ENCODE measurements around the gene SMPD3. TPM values are rescaled to one million over a fixed set of nuclear protein-coding genes. Genes with fewer than 3 reads are reported as not detected.

The SMPD3 gene
- total RNA-seq, 4 donors from 2014 or later, result 0.20 to 3.3 (median 0.63) TPM

DNA sequence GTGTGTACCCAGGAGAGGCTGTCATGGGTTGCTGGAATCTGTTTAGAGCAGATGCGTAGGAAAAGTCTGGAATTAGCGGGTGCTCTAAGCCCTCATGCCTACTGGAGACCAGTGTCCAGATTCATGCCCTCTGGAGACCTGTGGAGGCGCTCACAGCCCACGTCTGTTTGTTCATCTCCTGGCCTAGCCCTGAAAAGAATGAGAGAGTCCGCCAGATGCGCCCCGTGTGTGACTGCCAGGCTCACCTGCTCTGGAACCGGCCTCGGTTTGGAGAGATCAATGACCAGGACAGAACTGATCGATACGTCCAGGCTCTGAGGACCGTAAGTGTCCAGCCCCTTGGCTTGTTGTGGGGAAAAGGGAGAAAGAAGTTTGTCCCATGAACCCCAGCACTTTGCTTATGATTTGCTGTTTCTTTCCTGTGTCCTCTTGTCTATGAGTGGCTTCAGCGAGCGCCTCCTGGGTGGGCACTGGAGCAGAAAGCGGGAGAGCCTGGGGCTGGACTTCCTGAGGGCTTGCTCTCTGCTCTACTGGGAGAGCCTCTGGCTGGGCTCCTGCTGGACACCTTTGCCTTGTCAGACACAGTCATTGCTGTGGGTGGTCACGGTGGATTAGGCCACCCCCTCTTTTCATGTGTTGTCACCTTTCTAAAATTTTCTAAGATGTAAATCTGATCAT, 102.2 kb downstream of the SMPD3 start:
- H3K27ac ChIP-seq, result no peak overlapping the region
- peaks cover 0 to 4% (median 0%) of the 10 kb centered on the region in 4 donors for H3K4me1 ChIP-seq
- no peak overlapping the region for H3K4me3 ChIP-seq
- 90 to 98% methylated on average over 16 of the region's 16 CpGs for WGBS, 2 donors
- peaks cover 0 to 94% (median 8%) of the 10 kb centered on the region in 3 donors for H3K36me3 ChIP-seq
- H3K27me3 ChIP-seq, result no peaks in the 10 kb centered on the region
- no peak for DNase-seq (ENCODE audit: low spot score in 2 of 2)
- H3K9me3 ChIP-seq, result no peaks in the 10 kb centered on the region
- TF ChIP-seq POLR2A (IDR thresholded peaks at IDR 0.05), result no peak
- TF ChIP-seq EP300 (IDR thresholded peaks at IDR 0.05), result no peak
- TF ChIP-seq, protein P1, sequence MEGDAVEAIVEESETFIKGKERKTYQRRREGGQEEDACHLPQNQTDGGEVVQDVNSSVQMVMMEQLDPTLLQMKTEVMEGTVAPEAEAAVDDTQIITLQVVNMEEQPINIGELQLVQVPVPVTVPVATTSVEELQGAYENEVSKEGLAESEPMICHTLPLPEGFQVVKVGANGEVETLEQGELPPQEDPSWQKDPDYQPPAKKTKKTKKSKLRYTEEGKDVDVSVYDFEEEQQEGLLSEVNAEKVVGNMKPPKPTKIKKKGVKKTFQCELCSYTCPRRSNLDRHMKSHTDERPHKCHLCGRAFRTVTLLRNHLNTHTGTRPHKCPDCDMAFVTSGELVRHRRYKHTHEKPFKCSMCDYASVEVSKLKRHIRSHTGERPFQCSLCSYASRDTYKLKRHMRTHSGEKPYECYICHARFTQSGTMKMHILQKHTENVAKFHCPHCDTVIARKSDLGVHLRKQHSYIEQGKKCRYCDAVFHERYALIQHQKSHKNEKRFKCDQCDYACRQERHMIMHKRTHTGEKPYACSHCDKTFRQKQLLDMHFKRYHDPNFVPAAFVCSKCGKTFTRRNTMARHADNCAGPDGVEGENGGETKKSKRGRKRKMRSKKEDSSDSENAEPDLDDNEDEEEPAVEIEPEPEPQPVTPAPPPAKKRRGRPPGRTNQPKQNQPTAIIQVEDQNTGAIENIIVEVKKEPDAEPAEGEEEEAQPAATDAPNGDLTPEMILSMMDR (IDR thresholded peaks at IDR 0.05), result no peak

DNA sequence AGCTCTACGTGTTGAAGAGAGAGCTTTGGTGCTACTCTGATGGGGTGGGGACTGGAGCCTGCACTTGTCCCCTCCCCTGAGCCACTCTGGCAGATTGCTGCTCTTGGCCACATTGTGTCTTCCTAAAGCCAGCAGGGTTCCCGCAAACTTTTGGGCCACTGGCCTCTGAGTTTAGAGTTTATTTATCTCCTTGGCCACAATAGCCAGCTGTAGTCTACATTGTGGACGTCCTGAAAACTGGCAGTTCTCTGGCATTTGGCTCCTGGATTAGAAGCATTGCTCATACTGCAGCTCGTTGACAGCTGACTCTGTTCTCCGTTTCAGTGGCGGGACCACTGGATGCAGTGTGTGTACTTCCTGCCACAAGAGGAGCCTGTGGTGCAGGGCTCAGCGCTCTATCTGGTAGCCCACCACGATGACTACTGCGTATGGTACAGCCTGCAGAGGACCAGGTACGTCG, 102.9 kb downstream of the SMPD3 start:
- peaks cover 0 to 94% (median 8%) of the 10 kb centered on the region in 3 donors for H3K36me3 ChIP-seq
- DNase-seq (ENCODE audit: low spot score in 2 of 2), result no peak

DNA sequence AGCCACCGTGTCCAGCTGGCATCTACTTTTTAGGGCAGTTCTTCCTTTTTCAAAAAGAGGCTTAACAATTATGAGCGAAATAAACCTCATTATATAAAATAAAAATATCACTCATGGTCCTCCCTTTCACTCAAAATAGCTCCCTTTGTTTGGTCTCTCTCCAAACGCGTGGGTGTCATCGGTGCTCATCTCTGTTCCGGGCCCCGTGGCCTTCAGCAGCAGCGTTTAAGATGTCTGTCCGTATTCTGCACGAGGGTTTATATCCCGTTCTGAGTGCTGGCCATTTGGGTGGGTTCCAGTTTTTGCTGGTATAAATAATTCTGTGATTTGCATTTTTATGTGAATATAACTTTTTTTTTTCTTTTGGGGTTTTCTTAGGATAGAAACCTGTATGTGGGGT, 104.1 kb downstream of the SMPD3 start:
- H3K4me3 ChIP-seq, result no peak overlapping the region
- peaks cover 0 to 4% (median 0%) of the 10 kb centered on the region in 4 donors for H3K4me1 ChIP-seq
- H3K36me3 ChIP-seq, result peaks cover 0 to 94% (median 15%) of the 10 kb centered on the region in 3 donors
- no peaks in the 10 kb centered on the region for H3K9me3 ChIP-seq
- 48 to 64% methylated on average over 11 of the region's 11 CpGs for WGBS, 2 donors
- no peak for DNase-seq (ENCODE audit: low spot score in 2 of 2)
- TF ChIP-seq POLR2A (IDR thresholded peaks at IDR 0.05) (no peak), EP300 (IDR thresholded peaks at IDR 0.05) (no peak)
- TF ChIP-seq, protein P1 (IDR thresholded peaks at IDR 0.05), result no peak
- H3K27ac ChIP-seq, result no peak overlapping the region
- H3K27me3 ChIP-seq, result no peaks in the 10 kb centered on the region

More for the DNA sequence above, 102.9 kb downstream of the SMPD3 start:
- no peaks in the 10 kb centered on the region for H3K9me3 ChIP-seq
- H3K4me1 ChIP-seq, result peaks cover 0 to 4% (median 0%) of the 10 kb centered on the region in 4 donors
- TF ChIP-seq, protein P1 (IDR thresholded peaks at IDR 0.05), result no peak
- no peak for TF ChIP-seq EP300 (IDR thresholded peaks at IDR 0.05)
- no peak for TF ChIP-seq POLR2A (IDR thresholded peaks at IDR 0.05)
- H3K27ac ChIP-seq, result no peak overlapping the region
- no peak overlapping the region for H3K4me3 ChIP-seq
- 77 to 80% methylated on average over 11 of the region's 11 CpGs for WGBS, 2 donors
- no peaks in the 10 kb centered on the region for H3K27me3 ChIP-seq

DNA sequence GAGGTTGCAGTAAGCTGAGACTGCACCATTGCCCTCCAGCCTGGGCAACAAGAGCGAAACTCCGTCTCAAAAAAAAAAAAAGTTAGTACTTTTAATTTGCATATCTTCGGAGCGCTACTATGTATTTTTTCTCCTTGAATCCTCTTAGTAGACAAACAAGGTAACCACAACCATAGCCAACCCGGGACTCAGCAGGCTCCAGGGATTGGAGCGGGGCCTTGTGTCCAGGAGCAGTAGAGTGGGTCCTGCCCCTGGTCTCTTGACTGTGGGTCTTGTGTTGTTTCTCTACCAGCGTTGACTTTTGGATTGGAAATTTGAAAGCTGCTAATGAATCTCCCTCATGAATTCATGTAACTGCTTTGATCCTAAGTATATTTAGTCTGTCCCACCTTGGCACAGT, 105.2 kb downstream of the SMPD3 start:
- DNase-seq (ENCODE audit: low spot score in 2 of 2), result no peak
- H3K36me3 ChIP-seq, result peaks cover 0 to 94% (median 19%) of the 10 kb centered on the region in 3 donors
- WGBS, 2 donors, result 91 to 93% methylated on average over 7 of the region's 7 CpGs
- no peak for TF ChIP-seq EP300 (IDR thresholded peaks at IDR 0.05)
- no peak for TF ChIP-seq POLR2A (IDR thresholded peaks at IDR 0.05)
- TF ChIP-seq, protein P1 (IDR thresholded peaks at IDR 0.05), result no peak
- no peaks in the 10 kb centered on the region for H3K27me3 ChIP-seq
- H3K4me3 ChIP-seq, result no peak overlapping the region
- no peaks in the 10 kb centered on the region for H3K9me3 ChIP-seq
- no peak overlapping the region for H3K27ac ChIP-seq
- peaks cover 0 to 4% (median 0%) of the 10 kb centered on the region in 4 donors for H3K4me1 ChIP-seq

DNA sequence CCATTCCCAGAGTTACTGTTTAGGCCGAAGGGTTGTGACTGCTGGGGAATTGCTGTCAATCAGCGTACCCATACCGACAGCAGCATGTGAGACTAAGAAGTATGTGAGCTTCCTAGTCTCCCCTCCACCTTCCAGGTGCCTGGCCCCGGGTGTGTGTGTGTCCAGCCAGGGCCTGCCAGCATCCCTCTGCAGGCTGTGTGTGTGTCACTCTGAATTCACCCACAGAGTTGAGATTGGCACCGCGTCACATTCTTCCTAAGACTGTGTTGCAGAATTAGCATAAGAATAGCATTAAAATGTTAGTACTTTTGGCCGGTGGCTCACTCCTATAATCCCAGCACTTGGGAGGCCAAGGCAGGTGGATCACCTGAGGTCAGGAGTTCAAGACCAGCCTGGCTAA, 105.7 kb downstream of the SMPD3 start:
- H3K27me3 ChIP-seq, result no peaks in the 10 kb centered on the region
- 80 to 94% methylated on average over 5 to 6 of the region's 7 CpGs for WGBS, 2 donors
- no peaks in the 10 kb centered on the region for H3K9me3 ChIP-seq
- H3K36me3 ChIP-seq, result peaks cover 0 to 94% (median 19%) of the 10 kb centered on the region in 3 donors
- peaks cover 0 to 4% (median 0%) of the 10 kb centered on the region in 4 donors for H3K4me1 ChIP-seq
- DNase-seq (ENCODE audit: low spot score in 2 of 2), result no peak
- TF ChIP-seq, protein P1 (IDR thresholded peaks at IDR 0.05), result no peak
- TF ChIP-seq EP300 (IDR thresholded peaks at IDR 0.05) (no peak), POLR2A (IDR thresholded peaks at IDR 0.05) (no peak)
- H3K4me3 ChIP-seq, result no peak overlapping the region
- H3K27ac ChIP-seq, result no peak overlapping the region
